HG02981 (cell line): Measurements from ENCODE around the gene DLX2.
"Not testable (repeated sequence)": the region's sequence is repeated elsewhere in the genome, so short reads cannot be mapped to it uniquely, and the experiment has no call there.

ENCODE experiments used
- ATAC-seq: cut with Tn5 transposase; IDR thresholded peaks from one replicate; pipeline ENCODE4 v1.9.1; 2021; ENCODE audit warnings: mild to moderate bottlenecking, moderate library complexity; ENCODE audit not compliant: unreplicated experiment

The DLX2 gene

GRCh38 chr2:172102391-172103359, at the start of gene DLX2:
TSS of gene DLX2 (minus strand) at chr2:172102900. CDS start at chr2:172102538, 362 bp downstream.
- peak; percentile 51 for ATAC-seq

DNA sequence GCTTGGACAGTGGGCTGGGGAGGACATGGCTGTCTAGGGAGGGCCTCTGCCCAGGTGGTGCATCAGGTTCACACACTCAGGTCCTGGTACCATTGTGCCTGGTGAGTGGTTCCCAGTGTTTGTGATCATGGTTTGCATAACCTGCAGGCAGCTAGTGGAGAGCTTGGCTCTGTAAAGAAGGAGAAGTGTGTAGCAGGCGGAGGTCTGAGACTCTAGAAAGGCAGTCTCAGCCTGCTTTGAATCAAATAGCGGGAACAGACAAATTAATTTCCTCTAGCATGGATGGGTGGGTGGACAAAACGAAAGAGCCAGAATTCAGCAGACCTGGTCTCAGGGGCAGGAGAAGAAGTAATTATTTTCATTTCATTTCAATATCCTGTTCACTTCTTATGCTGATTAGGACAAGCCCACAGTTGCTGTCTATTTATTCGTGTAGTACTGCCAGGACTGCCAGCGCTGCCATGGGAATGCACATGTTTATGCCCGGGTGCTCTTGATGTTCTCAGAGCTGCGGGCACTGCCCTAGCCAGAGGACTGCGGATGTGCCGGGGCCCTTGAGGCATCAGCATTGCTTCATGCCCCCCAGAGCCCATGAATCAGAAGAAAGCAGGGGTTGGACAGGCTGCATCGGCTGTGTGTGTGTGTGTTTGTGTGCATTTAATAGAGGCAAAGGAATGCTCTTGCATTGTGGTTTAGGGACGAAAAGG, 45.4 kb upstream of the DLX2 start:
- no peak for ATAC-seq

GRCh38 chr2:172143817-172144216, 41.1 kb upstream of the DLX2 start:
- ATAC-seq = no peak

GRCh38 chr2:172138727-172139126, 36.0 kb upstream of the DLX2 start:
- not testable (repeated sequence) for ATAC-seq

DNA sequence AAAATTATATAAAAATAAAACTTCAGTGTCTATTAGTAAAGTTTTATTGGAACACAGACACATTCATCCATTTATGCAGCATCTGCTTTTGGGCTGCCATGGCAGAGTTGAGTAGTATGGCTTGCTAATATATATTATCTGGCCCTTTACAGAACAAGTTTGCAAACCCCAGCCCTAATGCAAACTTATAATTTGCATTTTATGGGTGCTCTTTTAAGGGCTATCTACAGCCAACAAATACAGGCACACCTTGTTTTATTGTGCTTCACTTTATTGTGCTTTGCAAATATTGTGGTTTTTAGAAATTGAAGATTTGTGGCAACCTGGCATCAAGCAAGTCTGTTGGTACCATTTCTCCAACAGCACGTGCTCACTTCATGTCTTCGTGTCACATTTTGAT, 35.2 kb upstream of the DLX2 start:
- no peak for ATAC-seq

GRCh38 chr2:172137109-172137508, 34.4 kb upstream of the DLX2 start:
- no peak for ATAC-seq

GRCh38 chr2:172135446-172135845, 32.7 kb upstream of the DLX2 start:
- no peak for ATAC-seq

DNA sequence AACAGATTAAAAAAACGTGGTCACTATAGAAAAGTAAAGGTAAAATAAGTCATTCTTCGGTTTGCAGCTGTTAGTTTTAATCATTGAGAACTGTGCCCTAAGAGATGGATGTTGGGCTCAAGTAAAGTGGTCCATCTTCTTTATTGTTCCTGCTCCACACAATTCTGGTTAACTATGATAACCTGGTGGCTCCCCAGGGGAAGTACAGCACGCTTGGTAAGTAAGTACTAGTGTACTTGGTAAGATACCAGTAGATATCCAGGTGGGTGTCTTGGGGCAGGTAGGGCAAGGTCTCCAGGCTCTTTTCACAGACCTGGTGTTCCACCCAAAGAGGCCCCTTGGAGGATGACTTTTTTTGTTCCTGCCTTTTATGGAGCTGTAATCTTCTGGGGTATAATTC, 31.6 kb upstream of the DLX2 start:
- ATAC-seq = no peak

- no peak for ATAC-seq
These were observed 29.2 kb upstream of the DLX2 start for GRCh38 chr2:172131713-172132555.

- ATAC-seq = no peak
These were observed 26.7 kb upstream of the DLX2 start for GRCh38 chr2:172129404-172129803.

DNA sequence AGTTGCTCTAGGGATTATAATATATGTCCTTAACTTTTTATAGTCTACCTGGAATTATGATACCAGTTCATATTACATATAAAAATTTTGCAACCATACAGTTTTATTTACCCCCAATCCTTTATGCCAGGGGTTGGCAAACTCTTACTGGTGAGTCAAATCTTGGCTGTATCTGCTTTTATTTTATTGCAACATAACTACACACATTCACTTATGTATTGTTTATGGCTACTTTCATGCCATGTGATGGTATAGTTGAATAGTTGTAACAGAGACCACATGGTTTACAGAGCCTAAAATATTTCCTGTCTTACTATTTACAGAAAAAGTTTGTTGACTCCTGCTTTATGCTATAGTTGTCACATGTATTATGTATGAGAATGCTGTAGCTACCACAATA, 25.8 kb upstream of the DLX2 start:
- ATAC-seq = no peak

DNA sequence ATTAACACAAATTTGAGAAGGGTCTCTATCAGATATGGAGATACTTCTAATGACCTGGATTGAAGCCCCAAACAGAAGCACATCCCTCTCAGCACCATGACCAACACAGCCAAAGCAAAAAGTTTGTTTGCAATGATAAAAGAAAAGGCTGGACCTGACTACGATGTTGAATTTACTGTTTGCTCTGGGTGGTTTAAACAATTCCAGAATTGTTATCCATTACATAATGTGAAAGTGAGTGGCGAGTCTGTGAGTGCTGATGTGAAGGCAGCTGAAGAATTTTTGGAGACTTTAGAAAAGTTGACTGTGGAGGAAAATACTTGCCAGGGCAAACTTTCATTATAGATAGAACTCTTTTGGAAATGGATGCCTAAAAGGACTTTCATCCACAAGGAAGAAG, 17.4 kb upstream of the DLX2 start:
- ATAC-seq = no peak

DNA sequence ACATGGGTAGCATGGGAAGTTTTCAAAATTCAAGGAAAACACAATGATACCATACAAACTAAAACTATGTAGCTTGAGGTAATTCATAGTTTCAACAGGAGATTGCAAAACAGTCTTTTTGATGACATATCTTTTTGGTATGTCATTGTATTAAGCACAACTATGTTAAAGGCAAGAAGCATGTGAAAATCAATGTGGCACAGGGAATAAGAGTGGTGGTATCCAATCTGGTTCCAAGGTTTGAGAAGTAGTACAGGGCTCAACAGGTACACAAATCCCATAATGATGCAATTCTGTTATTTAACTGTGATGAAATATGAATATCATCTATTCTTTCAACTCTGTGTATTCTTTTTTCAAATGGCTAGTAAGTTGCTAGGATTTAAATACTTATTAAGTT, 16.4 kb upstream of the DLX2 start:
- ATAC-seq = no peak

DNA sequence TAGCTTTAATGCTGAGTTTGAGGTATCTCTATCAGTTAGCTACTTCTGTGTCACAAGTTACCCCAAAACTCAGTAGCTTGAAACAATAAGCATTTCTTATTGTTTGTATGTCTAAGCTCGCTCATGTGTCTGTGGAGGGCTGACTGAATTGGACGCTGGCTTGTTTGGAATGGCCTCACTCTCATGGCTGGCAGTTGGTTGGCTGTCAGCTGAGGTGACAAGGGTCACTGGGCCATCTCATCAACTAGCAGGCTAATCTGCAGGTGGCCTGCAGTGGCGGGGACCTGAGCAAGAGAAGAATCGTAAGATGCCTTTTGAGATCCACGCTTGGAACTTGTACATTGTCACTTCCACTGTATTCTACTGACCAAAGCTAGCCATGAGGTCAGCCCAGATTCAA, 13.4 kb upstream of the DLX2 start:
- no peak for ATAC-seq

- no peak for ATAC-seq
These were observed 11.9 kb upstream of the DLX2 start for GRCh38 chr2:172114579-172114978.

- ATAC-seq = not testable (repeated sequence)
These were observed 11.5 kb upstream of the DLX2 start for GRCh38 chr2:172114176-172114575.

DNA sequence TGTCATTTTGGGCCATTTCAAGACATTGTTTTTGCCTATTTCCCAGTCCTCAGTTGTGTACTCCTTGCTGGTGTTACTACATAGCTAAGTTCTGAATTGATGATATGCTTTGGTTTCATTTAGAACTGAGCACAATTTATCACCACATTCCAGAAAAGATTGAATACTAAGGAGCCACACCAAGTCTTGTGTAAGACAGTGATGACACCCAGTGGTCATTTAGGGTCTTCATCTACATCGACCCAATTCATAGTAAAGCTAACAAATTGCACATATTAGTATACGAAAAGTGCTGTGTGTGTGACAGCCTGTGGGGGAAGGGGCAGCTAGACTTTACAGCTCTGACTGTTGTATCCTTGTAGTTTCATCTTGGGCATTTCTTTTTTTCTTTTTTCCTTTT, 10.9 kb upstream of the DLX2 start:
- no peak for ATAC-seq

- ATAC-seq = no peak
These were observed 7.5 kb upstream of the DLX2 start for GRCh38 chr2:172109988-172110811.

DNA sequence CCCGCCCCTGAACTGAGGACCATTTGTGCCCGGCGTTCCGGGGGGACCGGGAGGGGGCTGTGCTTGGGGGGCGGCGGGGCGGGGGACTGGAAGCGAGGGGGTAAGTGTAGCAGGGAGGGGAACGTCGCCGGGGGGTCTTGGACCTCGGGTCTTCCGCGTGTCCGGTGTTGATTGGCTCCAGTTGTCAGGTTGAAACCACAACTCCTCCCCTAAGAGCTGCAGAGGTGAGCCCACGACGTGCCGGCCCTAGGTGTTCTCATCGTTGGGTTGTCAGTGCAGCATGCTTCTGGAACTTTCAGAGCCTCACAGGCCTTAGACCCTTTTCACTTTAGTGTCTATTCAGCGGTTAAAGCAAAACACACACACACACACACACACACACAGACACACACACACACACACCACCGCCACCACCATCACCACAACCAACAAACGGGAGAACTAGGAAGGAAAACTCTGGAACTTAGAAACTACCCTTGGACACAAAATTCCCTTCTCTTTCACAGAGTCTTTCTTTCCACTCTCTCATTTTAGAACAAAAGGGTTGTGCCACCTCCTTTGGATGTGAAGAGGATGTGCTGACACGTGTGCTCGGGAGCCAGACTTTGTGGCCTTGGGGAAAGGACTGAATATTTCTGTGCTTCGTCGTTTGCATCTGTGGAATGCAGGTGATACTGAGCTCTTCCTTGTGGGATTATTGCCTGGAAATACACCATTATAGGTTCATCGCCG, 6.7 kb upstream of the DLX2 start:
- no peak for ATAC-seq

GRCh38 chr2:172108587-172108930, 5.9 kb upstream of the DLX2 start:
- ATAC-seq = no peak
